T-cell (primary cell): ENCODE results near the gene DNAJC22. TPM values are rescaled to one million over a fixed set of nuclear protein-coding genes. Genes with fewer than 3 reads are reported as not detected.

Experiments
- ATAC-seq, 4 experiments: fragments of 200-7000 bp in 3 of 4; fragments of 150-1000 bp in 1 of 4; cut with Tn5 transposase; replicated peaks in 1 of 4; 1 replicate in 3 of 4; 2 replicates in 1 of 4; pipeline ENCODE4 v1.10.0; 2021; ENCODE audit warnings: moderate library complexity in 3 of 4, mild to moderate bottlenecking in 2 of 4, moderate number of reproducible peaks in 1 of 4
- CTCF ChIA-PET, 2 donors: fragments of 300-600 bp; sonication (Branson Sonifier 250); formaldehyde crosslinking; loops; one replicate each; lab custom pipeline; 2022; ENCODE audit warnings: antibody characterized with exemption in 2 of 2; lab: Charles Lee
- POLR2A ChIA-PET, 2 donors: fragments of 300-600 bp; sonication (Branson Sonifier 250); formaldehyde crosslinking; loops; one replicate each; lab custom pipeline; 2022; ENCODE audit warnings: antibody characterized with exemption in 2 of 2; lab: Charles Lee
- DNase-seq, 35 experiments: peaks; one replicate each; pipeline versions ENCODE4 v3.0.0 to v3.0.0-alpha.2; 2013 to 2023
- H3K27ac ChIP-seq: one replicate; pipeline ENCODE4 v1.5.1; 2013; ENCODE audit warnings: low read length
- H3K27me3 ChIP-seq, 2 experiments: replicated peaks in 1 of 2; 1 replicate in 1 of 2; 2 replicates in 1 of 2; pipeline versions ENCODE4 v1.6.1 to v1.7.0; 2013; ENCODE audit warnings: low read length in 1 of 2, mixed read lengths in 1 of 2; ENCODE audit not compliant: control insufficient read depth in 2 of 2, insufficient read depth in 2 of 2; ENCODE audit errors: extremely low read depth in 1 of 2
- H3K36me3 ChIP-seq, 2 donors: 1 replicate in 1 of 2; 2 replicates in 1 of 2; pipeline versions ENCODE4 v1.6.1 to v1.7.0; 2013; ENCODE audit warnings: low read length in 1 of 2; ENCODE audit not compliant: control insufficient read depth in 2 of 2, insufficient read depth in 1 of 2; ENCODE audit errors: extremely low read depth in 1 of 2
- H3K4me1 ChIP-seq, 2 experiments: 1 replicate in 1 of 2; 2 replicates in 1 of 2; pipeline versions ENCODE4 v1.6.1 to v1.7.0; 2013; ENCODE audit warnings: low read length in 2 of 2, mixed read lengths in 1 of 2; ENCODE audit not compliant: insufficient read depth in 2 of 2, control insufficient read depth in 1 of 2; ENCODE audit errors: extremely low read depth in 1 of 2
- H3K4me3 ChIP-seq, 2 donors: 1 replicate in 1 of 2; 2 replicates in 1 of 2; pipeline versions ENCODE4 v1.5.1 to v1.7.0; 2013; ENCODE audit warnings: mild to moderate bottlenecking in 2 of 2, low read length in 1 of 2, moderate library complexity in 1 of 2; ENCODE audit not compliant: control insufficient read depth in 1 of 2; ENCODE audit errors: extremely low read depth in 1 of 2
- H3K9me3 ChIP-seq: 2 replicates; pipeline ENCODE4 v1.7.0; 2013
- H3K27ac Mint-ChIP-seq, 2 donors: one replicate each; pipeline ENCODE4 v1.8.0; 2020 to 2021; ENCODE audit warnings: mild to moderate bottlenecking in 2 of 2, mixed read lengths in 2 of 2
- H3K27me3 Mint-ChIP-seq, 2 donors: one replicate each; pipeline ENCODE4 v1.8.0; 2021 to 2022; ENCODE audit warnings: mixed read lengths in 2 of 2
- H3K36me3 Mint-ChIP-seq: one replicate; pipeline ENCODE4 v1.8.0; 2021; ENCODE audit warnings: mixed read lengths
- H3K4me1 Mint-ChIP-seq, 3 donors: one replicate each; pipeline ENCODE4 v1.8.0; 2020 to 2022; ENCODE audit warnings: mixed read lengths in 3 of 3, mild to moderate bottlenecking in 1 of 3
- H3K4me3 Mint-ChIP-seq, 3 donors: one replicate each; pipeline ENCODE4 v1.8.0; 2020 to 2022; ENCODE audit warnings: mild to moderate bottlenecking in 3 of 3, mixed read lengths in 3 of 3, moderate library complexity in 3 of 3
- H3K9me3 Mint-ChIP-seq, 3 donors: one replicate each; pipeline ENCODE4 v1.8.0; 2020 to 2022; ENCODE audit warnings: mixed read lengths in 3 of 3
- whole genome bisulfite sequencing: methylation state at CpG from one replicate; pipeline ENCODE4 v1.1.5; 2013; ENCODE audit warnings: missing lambda C conversion rate; ENCODE audit not compliant: insufficient coverage; 5-methylcytosine and 5-hydroxymethylcytosine counted together
- total RNA-seq, 35 experiments: library from RNA in 6 of 35; stranded (reverse) in 6 of 35; fragments of 120-200 nt in 1 of 35; gene quantifications; one replicate each; pipeline versions ENCODE4 v1.2.1 to v1.2.4 and lab custom pipeline; 2013 to 2026

DNAJC22 gene
- total RNA-seq, 5 donors from 2014 or later (not counting 1 experiment from before 2014, with no cell fraction given), result 0.07 TPM; not detected in 4

- H3K4me1 Mint-ChIP-seq, result peaks cover 0 to 8% (median 4%) of the 10 kb centered on the region in 3 donors
- H3K36me3 Mint-ChIP-seq, result no peaks in the 10 kb centered on the region
- no peak for DNase-seq
- no peak for ATAC-seq
- H3K27me3 ChIP-seq, result peaks cover 2 to 49% of the 10 kb centered on the region in 2 experiments
- no peak overlapping the region for H3K27ac Mint-ChIP-seq
- no peaks in the 10 kb centered on the region for H3K9me3 ChIP-seq
- no peak overlapping the region for H3K27ac ChIP-seq
- H3K27me3 Mint-ChIP-seq, result peaks cover 28 to 34% of the 10 kb centered on the region in 2 donors
- H3K4me3 Mint-ChIP-seq, result no peak overlapping the region
- ChIA-PET POLR2A (no interaction called here), CTCF (interaction anchor here (0.7 to 1.1 kb wide), 2 partner anchors 16 to 28 kb away, joined by 3 to 5 read pairs; no protein-coding TSS in a partner anchor)
- H3K9me3 Mint-ChIP-seq, result no peaks in the 10 kb centered on the region
- WGBS, result 100% methylated on average over 7 of the region's 7 CpGs
- H3K36me3 ChIP-seq, result no peaks in the 10 kb centered on the region
- H3K4me1 ChIP-seq, result peaks cover 0 to 5% of the 10 kb centered on the region in 2 experiments
- H3K4me3 ChIP-seq, result no peak overlapping the region
Measured at GRCh38 chr12:49330032-49330619, 16.6 kb upstream of the DNAJC22 start.

- no peaks in the 10 kb centered on the region for H3K36me3 ChIP-seq
- ChIA-PET CTCF (interaction anchor here (0.7 to 2.5 kb wide), 10 partner anchors 8 to 184 kb away, joined by 3 to 13 read pairs (median 6); partner anchors contain the start of gene TROAP (in 2 of the 2)), POLR2A (no interaction called here)
- Mint-ChIP-seq H3K36me3 (no peaks in the 10 kb centered on the region), H3K9me3 (no peaks in the 10 kb centered on the region), H3K4me3 (no peak overlapping the region), H3K4me1 (peaks cover 0 to 13% (median 6%) of the 10 kb centered on the region in 3 donors), H3K27me3 (peaks cover 35 to 41% of the 10 kb centered on the region in 2 donors), H3K27ac (no peak overlapping the region)
- H3K4me3 ChIP-seq, result no peak overlapping the region
- WGBS, result 94% methylated on average over 10 of the region's 14 CpGs
- H3K9me3 ChIP-seq, result no peaks in the 10 kb centered on the region
- peaks cover 5 to 56% of the 10 kb centered on the region in 2 experiments for H3K27me3 ChIP-seq
- no peak for DNase-seq
- H3K4me1 ChIP-seq, result peaks cover 0 to 7% of the 10 kb centered on the region in 2 experiments
- no peak for ATAC-seq
- no peak overlapping the region for H3K27ac ChIP-seq
Measured at GRCh38 chr12:49330631-49331379, 15.9 kb upstream of the DNAJC22 start.

- Mint-ChIP-seq H3K4me3 (no peak overlapping the region), H3K9me3 (no peaks in the 10 kb centered on the region), H3K27ac (no peak overlapping the region), H3K27me3 (peaks cover 36 to 43% of the 10 kb centered on the region in 2 donors), H3K4me1 (peaks cover 1 to 15% (median 6%) of the 10 kb centered on the region in 3 donors), H3K36me3 (no peaks in the 10 kb centered on the region)
- ATAC-seq (peak in 3 of 4 experiments; percentile 37 to 67 (median 50)), DNase-seq (no peak)
- no peaks in the 10 kb centered on the region for H3K9me3 ChIP-seq
- no peaks in the 10 kb centered on the region for H3K36me3 ChIP-seq
- no peak overlapping the region for H3K4me3 ChIP-seq
- POLR2A ChIA-PET, result interaction anchor here in 1 of 2 donors (0.7 kb wide), 1 partner anchor 262 kb away, joined by 3 read pairs; no protein-coding TSS in a partner anchor
- no peak overlapping the region for H3K27ac ChIP-seq
- peaks cover 5 to 63% of the 10 kb centered on the region in 2 experiments for H3K27me3 ChIP-seq
- WGBS, result 86% methylated on average over 10 of the region's 11 CpGs
- CTCF ChIA-PET, result interaction anchor here (0.6 to 2.5 kb wide), 12 partner anchors 9 to 183 kb away, joined by 3 to 13 read pairs (median 4); partner anchors contain the start of gene TROAP (in 2 of the 2)
- H3K4me1 ChIP-seq, result peaks cover 0 to 14% of the 10 kb centered on the region in 2 experiments
Measured at GRCh38 chr12:49331380-49332222, 15.1 kb upstream of the DNAJC22 start.

- WGBS, result 81% methylated on average over 17 of the region's 17 CpGs
Measured at GRCh38 chr12:49332441-49332861, 14.2 kb upstream of the DNAJC22 start.

GRCh38 chr12:49332891-49333371 lies 13.8 kb upstream of the DNAJC22 start:
- POLR2A ChIA-PET, result interaction anchor here in 1 of 2 donors (0.7 kb wide), 1 partner anchor 374 kb away, joined by 6 read pairs; no protein-coding TSS in a partner anchor
- H3K9me3 ChIP-seq, result no peaks in the 10 kb centered on the region
- H3K4me3 ChIP-seq, result no peak overlapping the region
- Mint-ChIP-seq H3K27me3 (peaks cover 48 to 57% of the 10 kb centered on the region in 2 donors), H3K9me3 (no peaks in the 10 kb centered on the region), H3K4me1 (peaks cover 15 to 28% (median 15%) of the 10 kb centered on the region in 3 donors), H3K27ac (peak overlapping the region in 1 of 2 donors; percentile 39), H3K4me3 (peak overlapping the region in 2 of 3 donors; percentile 28 to 51), H3K36me3 (no peaks in the 10 kb centered on the region)
- 23% methylated on average over 35 of the region's 40 CpGs for WGBS
- CTCF ChIA-PET, result interaction anchor here (0.6 to 2.5 kb wide), 3 partner anchors 10 to 56 kb away, joined by 6 to 12 read pairs (median 10); partner anchors contain the start of gene TROAP (in 1 of the 2)
- H3K36me3 ChIP-seq, result no peaks in the 10 kb centered on the region
- ATAC-seq, result no peak
- DNase-seq, result no peak
- H3K27ac ChIP-seq, result no peak overlapping the region
- peaks cover 2 to 27% of the 10 kb centered on the region in 2 experiments for H3K4me1 ChIP-seq
- H3K27me3 ChIP-seq, result peaks cover 8 to 76% of the 10 kb centered on the region in 2 experiments

More at GRCh38 chr12:49332441-49332861, 14.2 kb upstream of the DNAJC22 start:
- H3K27me3 ChIP-seq, result peaks cover 7 to 71% of the 10 kb centered on the region in 2 experiments
- H3K4me3 Mint-ChIP-seq, result peak overlapping the region in 2 of 3 donors; percentile 13 to 51
- no peaks in the 10 kb centered on the region for H3K36me3 ChIP-seq
- ChIA-PET CTCF (interaction anchor here (0.6 to 2.5 kb wide), 8 partner anchors 9 to 182 kb away, joined by 3 to 13 read pairs (median 8); partner anchors contain the start of gene TROAP (in 1 of the 2)), POLR2A (no interaction called here)
- no peaks in the 10 kb centered on the region for H3K9me3 ChIP-seq
- peaks cover 43 to 52% of the 10 kb centered on the region in 2 donors for H3K27me3 Mint-ChIP-seq
- no peak for DNase-seq
- peaks cover 0 to 22% of the 10 kb centered on the region in 2 experiments for H3K4me1 ChIP-seq
- peaks cover 10 to 23% (median 12%) of the 10 kb centered on the region in 3 donors for H3K4me1 Mint-ChIP-seq
- no peak overlapping the region for H3K4me3 ChIP-seq
- no peaks in the 10 kb centered on the region for H3K36me3 Mint-ChIP-seq
- H3K27ac Mint-ChIP-seq, result peak overlapping the region in 1 of 2 donors; percentile 39
- ATAC-seq, result no peak
- no peaks in the 10 kb centered on the region for H3K9me3 Mint-ChIP-seq
- no peak overlapping the region for H3K27ac ChIP-seq
